HepG2 (cell line): ENCODE data around the gene UNKL. TPM values are rescaled to one million over a fixed set of nuclear protein-coding genes. Genes with fewer than 3 reads are reported as not detected.

Experiments used
- AGO1 ChIP-seq: fragments of 200-400 bp; formaldehyde crosslinking; IDR thresholded peaks from 2 replicates; pipeline ENCODE4 v1.6.1; 2017; ENCODE audit warnings: mild to moderate bottlenecking, low read depth, low read length, moderate library complexity; ENCODE audit not compliant: poor library complexity, severe bottlenecking
- BATF2 ChIP-seq: sonication (generic); formaldehyde crosslinking; IDR thresholded peaks from 2 replicates; pipeline ENCODE4 v1.8.0; 2022; ENCODE audit warnings: mild to moderate bottlenecking, missing genetic modification reagents, moderate library complexity
- CBX5 ChIP-seq: sonication (generic); formaldehyde crosslinking; IDR thresholded peaks from 2 replicates; pipeline ENCODE4 v1.4.0; 2020; ENCODE audit warnings: missing genetic modification reagents, borderline replicate concordance
- FLYWCH1 ChIP-seq: sonication (generic); formaldehyde crosslinking; IDR thresholded peaks from 2 replicates; pipeline ENCODE4 v1.8.1; 2023; ENCODE audit warnings: mild to moderate bottlenecking, missing genetic modification reagents
- FOXA1 ChIP-seq, 2 experiments: fragments of 450-650 bp in 1 of 2; sonication (generic) in 1 of 2; formaldehyde crosslinking in 1 of 2; IDR thresholded peaks; 2 replicates each; pipeline versions ENCODE4 v1.4.0 to v1.6.1; 2016 to 2020; ENCODE audit warnings: missing genetic modification reagents in 1 of 2
- GTF2F1 ChIP-seq: fragments of 150-350 bp; IDR thresholded peaks from 2 replicates; pipeline ENCODE4 v1.6.1; 2014; ENCODE audit warnings: low read length
- MAFK ChIP-seq, 2 experiments: IDR thresholded peaks in 1 of 2; conservative IDR thresholded peaks in 1 of 2; 2 replicates each; pipeline ENCODE4 v1.6.1; 2011; ENCODE audit warnings: improper control_type of control experiment in 2 of 2, low read length in 2 of 2
- PRPF4 ChIP-seq: fragments of 200-400 bp; formaldehyde crosslinking; IDR thresholded peaks from 2 replicates; pipeline ENCODE4 v1.6.1; 2016; ENCODE audit warnings: low read length, low read depth; ENCODE audit not compliant: poor library complexity, severe bottlenecking
- ZBTB20 ChIP-seq: sonication (generic); formaldehyde crosslinking; IDR thresholded peaks from 2 replicates; pipeline ENCODE4 v1.8.1; 2023; ENCODE audit warnings: missing genetic modification reagents, low read depth, mild to moderate bottlenecking, borderline replicate concordance
- ZNF230 ChIP-seq: sonication (generic); formaldehyde crosslinking; IDR thresholded peaks from 2 replicates; pipeline ENCODE4 v1.4.0; 2020; ENCODE audit warnings: mild to moderate bottlenecking, missing genetic modification reagents
- ZNF430 ChIP-seq: sonication (generic); formaldehyde crosslinking; IDR thresholded peaks from 2 replicates; pipeline ENCODE4 v1.9.0; 2021; ENCODE audit warnings: mild to moderate bottlenecking, missing genetic modification reagents
- ZNF451 ChIP-seq: sonication (generic); formaldehyde crosslinking; IDR thresholded peaks from 2 replicates; pipeline ENCODE4 v1.5.0; 2020; ENCODE audit warnings: mild to moderate bottlenecking, missing genetic modification reagents
- ZNF567 ChIP-seq: sonication (generic); formaldehyde crosslinking; IDR thresholded peaks from 2 replicates; pipeline ENCODE4 v1.8.1; 2023; ENCODE audit warnings: mild to moderate bottlenecking, missing genetic modification reagents, borderline replicate concordance
- ZNF816 ChIP-seq: sonication (generic); formaldehyde crosslinking; IDR thresholded peaks from 2 replicates; pipeline ENCODE4 v1.8.0; 2022; ENCODE audit warnings: missing genetic modification reagents, mild to moderate bottlenecking, borderline replicate concordance
- ZZZ3 ChIP-seq: sonication (generic); formaldehyde crosslinking; IDR thresholded peaks from 2 replicates; pipeline ENCODE4 v1.4.0; 2020; ENCODE audit warnings: missing genetic modification reagents, mild to moderate bottlenecking, borderline replicate concordance
- polyA plus RNA-seq, 8 experiments: library from polyadenylated mRNA; depleted of rRNA in 3 of 8; stranded (reverse) in 7 of 8; unstranded in 1 of 8; fragments of >200 nt; fragmentation: Illumina TruSeq in 4 of 8; extraction: Trizol in 4 of 8; gene quantifications; 2 replicates each; pipeline versions ENCODE4 v1.2.1 to v1.2.3, GENCODE V29; 2011 to 2016; ENCODE audit warnings: low read depth in 4 of 8, missing spikeins in 1 of 8, mixed read lengths in 1 of 8; ENCODE audit not compliant: insufficient read depth in 1 of 8
- total RNA-seq, 5 experiments: library from RNA; depleted of rRNA; stranded (reverse); fragments of >200 nt; fragmentation: Illumina TruSeq; extraction: Trizol; gene quantifications; 2 replicates each; pipeline ENCODE4 v1.2.3, GENCODE V29; 2016; ENCODE audit warnings: low read depth in 1 of 5
- TF ChIP-seq, protein P1 (sequence below), 2 experiments: fragments of 450-650 bp in 1 of 2; sonication (generic) in 1 of 2; formaldehyde crosslinking in 1 of 2; IDR thresholded peaks; 2 replicates each; pipeline versions ENCODE4 v1.6.1 to v1.8.0; 2016 to 2022; ENCODE audit warnings: antibody characterized with exemption in 1 of 2, mild to moderate bottlenecking in 1 of 2, missing genetic modification reagents in 1 of 2
- TF ChIP-seq, protein P2 (sequence below): sonication (generic); formaldehyde crosslinking; IDR thresholded peaks from 2 replicates; pipeline ENCODE4 v1.5.1; 2020; ENCODE audit warnings: mild to moderate bottlenecking, missing genetic modification reagents, moderate library complexity

The UNKL gene
- total and polyA plus RNA-seq, 2 of the 13 experiments (the other 11 are each of a cell fraction or from before 2014, with no cell fraction given) = 10.4 to 17.6 TPM

GRCh38 chr16:1430759-1431496, 16.4 kb upstream of the UNKL start, which contains the start of gene PERCC1 (continued):
- TF ChIP-seq, protein P1, sequence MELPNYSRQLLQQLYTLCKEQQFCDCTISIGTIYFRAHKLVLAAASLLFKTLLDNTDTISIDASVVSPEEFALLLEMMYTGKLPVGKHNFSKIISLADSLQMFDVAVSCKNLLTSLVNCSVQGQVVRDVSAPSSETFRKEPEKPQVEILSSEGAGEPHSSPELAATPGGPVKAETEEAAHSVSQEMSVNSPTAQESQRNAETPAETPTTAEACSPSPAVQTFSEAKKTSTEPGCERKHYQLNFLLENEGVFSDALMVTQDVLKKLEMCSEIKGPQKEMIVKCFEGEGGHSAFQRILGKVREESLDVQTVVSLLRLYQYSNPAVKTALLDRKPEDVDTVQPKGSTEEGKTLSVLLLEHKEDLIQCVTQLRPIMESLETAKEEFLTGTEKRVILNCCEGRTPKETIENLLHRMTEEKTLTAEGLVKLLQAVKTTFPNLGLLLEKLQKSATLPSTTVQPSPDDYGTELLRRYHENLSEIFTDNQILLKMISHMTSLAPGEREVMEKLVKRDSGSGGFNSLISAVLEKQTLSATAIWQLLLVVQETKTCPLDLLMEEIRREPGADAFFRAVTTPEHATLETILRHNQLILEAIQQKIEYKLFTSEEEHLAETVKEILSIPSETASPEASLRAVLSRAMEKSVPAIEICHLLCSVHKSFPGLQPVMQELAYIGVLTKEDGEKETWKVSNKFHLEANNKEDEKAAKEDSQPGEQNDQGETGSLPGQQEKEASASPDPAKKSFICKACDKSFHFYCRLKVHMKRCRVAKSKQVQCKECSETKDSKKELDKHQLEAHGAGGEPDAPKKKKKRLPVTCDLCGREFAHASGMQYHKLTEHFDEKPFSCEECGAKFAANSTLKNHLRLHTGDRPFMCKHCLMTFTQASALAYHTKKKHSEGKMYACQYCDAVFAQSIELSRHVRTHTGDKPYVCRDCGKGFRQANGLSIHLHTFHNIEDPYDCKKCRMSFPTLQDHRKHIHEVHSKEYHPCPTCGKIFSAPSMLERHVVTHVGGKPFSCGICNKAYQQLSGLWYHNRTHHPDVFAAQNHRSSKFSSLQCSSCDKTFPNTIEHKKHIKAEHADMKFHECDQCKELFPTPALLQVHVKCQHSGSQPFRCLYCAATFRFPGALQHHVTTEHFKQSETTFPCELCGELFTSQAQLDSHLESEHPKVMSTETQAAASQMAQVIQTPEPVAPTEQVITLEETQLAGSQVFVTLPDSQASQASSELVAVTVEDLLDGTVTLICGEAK (IDR thresholded peaks at IDR 0.05) = no peak
- TF ChIP-seq, protein P1 (CRISPR knock-in tag; IDR thresholded peaks at IDR 0.05) = 0 out of 2 replicates have a peak, but pooled peaks have one; percentile 64
- no peak for TF ChIP-seq FLYWCH1 (CRISPR knock-in tag)
- no peak for TF ChIP-seq PRPF4
- peak; percentile 34 for TF ChIP-seq AGO1
- TF ChIP-seq, protein P2, sequence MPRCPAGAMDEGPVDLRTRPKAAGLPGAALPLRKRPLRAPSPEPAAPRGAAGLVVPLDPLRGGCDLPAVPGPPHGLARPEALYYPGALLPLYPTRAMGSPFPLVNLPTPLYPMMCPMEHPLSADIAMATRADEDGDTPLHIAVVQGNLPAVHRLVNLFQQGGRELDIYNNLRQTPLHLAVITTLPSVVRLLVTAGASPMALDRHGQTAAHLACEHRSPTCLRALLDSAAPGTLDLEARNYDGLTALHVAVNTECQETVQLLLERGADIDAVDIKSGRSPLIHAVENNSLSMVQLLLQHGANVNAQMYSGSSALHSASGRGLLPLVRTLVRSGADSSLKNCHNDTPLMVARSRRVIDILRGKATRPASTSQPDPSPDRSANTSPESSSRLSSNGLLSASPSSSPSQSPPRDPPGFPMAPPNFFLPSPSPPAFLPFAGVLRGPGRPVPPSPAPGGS (CRISPR knock-in tag) = no peak
- no peak for TF ChIP-seq ZZZ3
- TF ChIP-seq MAFK (conservative IDR thresholded peaks at IDR 0.05 in 1 of 2, IDR thresholded peaks at IDR 0.05 in 1 of 2; ENCODE audit: low read length in 2 of 2) = no peak
- peak; percentile 82; the same call in 1 of the 2 replicates for TF ChIP-seq ZNF451 (CRISPR knock-in tag)
- TF ChIP-seq ZNF567 (CRISPR knock-in tag) = 0 out of 2 replicates have a peak, but pooled peaks have one; percentile 32
- no peak; the same call in 1 of the 2 replicates for TF ChIP-seq ZNF430 (CRISPR knock-in tag)
- TF ChIP-seq CBX5 = no peak
- TF ChIP-seq ZNF816 (CRISPR knock-in tag) = no peak
- TF ChIP-seq FOXA1 (IDR thresholded peaks at IDR 0.05) = no peak
- TF ChIP-seq FOXA1 (CRISPR knock-in tag; IDR thresholded peaks at IDR 0.05) = peak; percentile 92
- TF ChIP-seq BATF2 (CRISPR knock-in tag) = 0 out of 2 replicates have a peak, but pooled peaks have one; percentile 32
- TF ChIP-seq GTF2F1 = no peak
- no peak for TF ChIP-seq ZBTB20 (CRISPR knock-in tag)
- TF ChIP-seq ZNF230 (CRISPR knock-in tag) = peak; percentile 74; the same call in 1 of the 2 replicates
